ENCODE data around the gene CNDP1.
"Not testable (repeated sequence)": the region's sequence is repeated elsewhere in the genome, so short reads cannot be mapped to it uniquely, and the experiment has no call there.

The CNDP1 gene

GRCh38 chr18:74546751-74547530 is 12.6 kb downstream of the CNDP1 start:
- DNase-seq: no peak

- DNase-seq: no peak
Measured at GRCh38 chr18:74547860-74548259, 13.6 kb downstream of the CNDP1 start.

GRCh38 chr18:74549591-74550104 is 15.3 kb downstream of the CNDP1 start:
- no peak for DNase-seq

GRCh38 chr18:74550886-74551285 is 16.6 kb downstream of the CNDP1 start:
- no peak for DNase-seq

GRCh38 chr18:74551452-74551851 is 17.2 kb downstream of the CNDP1 start:
- DNase-seq: no peak

GRCh38 chr18:74551936-74552555 is 17.7 kb downstream of the CNDP1 start:
- peak; percentile 82 for DNase-seq

- no peak for DNase-seq
Measured at GRCh38 chr18:74556126-74556525, 21.8 kb downstream of the CNDP1 start.

GRCh38 chr18:74558096-74558495 is 23.8 kb downstream of the CNDP1 start:
- no peak for DNase-seq

GRCh38 chr18:74562131-74562730 is 27.9 kb downstream of the CNDP1 start:
- DNase-seq: no peak

GRCh38 chr18:74562775-74563174 is 28.5 kb downstream of the CNDP1 start:
- DNase-seq: no peak

GRCh38 chr18:74563999-74564398 is 29.7 kb downstream of the CNDP1 start:
- no peak for DNase-seq

- DNase-seq: not testable (repeated sequence)
Measured at GRCh38 chr18:74565164-74565563, 30.9 kb downstream of the CNDP1 start.

GRCh38 chr18:74565993-74566392 is 31.7 kb downstream of the CNDP1 start:
- DNase-seq: not testable (repeated sequence)

GRCh38 chr18:74567822-74568221 is 33.5 kb downstream of the CNDP1 start:
- DNase-seq: no peak

- no peak for DNase-seq
Measured at GRCh38 chr18:74569401-74569800, 35.1 kb downstream of the CNDP1 start.

GRCh38 chr18:74570266-74570665 is 36.0 kb downstream of the CNDP1 start:
- DNase-seq: no peak

GRCh38 chr18:74571895-74572680 is 37.8 kb downstream of the CNDP1 start:
- no peak for DNase-seq

- DNase-seq: no peak
Measured at GRCh38 chr18:74573053-74573452, 38.8 kb downstream of the CNDP1 start.

GRCh38 chr18:74574916-74575315 is 40.6 kb downstream of the CNDP1 start:
- no peak for DNase-seq

- no peak for DNase-seq
Measured at GRCh38 chr18:74577019-74577418, 42.7 kb downstream of the CNDP1 start.

GRCh38 chr18:74579496-74580065 is 45.3 kb downstream of the CNDP1 start:
- no peak for DNase-seq

- DNase-seq: no peak
Measured at GRCh38 chr18:74582642-74583041, 48.3 kb downstream of the CNDP1 start.

- no peak for DNase-seq
Measured at GRCh38 chr18:74587441-74587840, 53.1 kb downstream of the CNDP1 start.
